Pulmonary artery endothelial cell (primary cell): ENCODE results near the gene ARHGAP24. TPM values are rescaled to one million over a fixed set of nuclear protein-coding genes. Genes with fewer than 3 reads are reported as not detected.
"Not testable (repeated sequence)": the region's sequence is repeated elsewhere in the genome, so short reads cannot be mapped to it uniquely, and the experiment has no call there.

Experiments
- DNase-seq: peaks from one replicate; pipeline ENCODE4 v3.0.0-alpha.2; 2011; ENCODE audit warnings: low read depth, low spot score
- total RNA-seq: library from RNA; depleted of rRNA; stranded (reverse); fragments of >200 nt; gene quantifications from 2 replicates; pipeline ENCODE4 v1.2.3, GENCODE V29; 2014

Gene ARHGAP24
- total RNA-seq, 1 donor from 2014 or later: 127 TPM

- DNase-seq: peak; percentile 19
These were observed 379.6 kb downstream of the ARHGAP24 start for GRCh38 chr4:85854546-85854945.

DNA sequence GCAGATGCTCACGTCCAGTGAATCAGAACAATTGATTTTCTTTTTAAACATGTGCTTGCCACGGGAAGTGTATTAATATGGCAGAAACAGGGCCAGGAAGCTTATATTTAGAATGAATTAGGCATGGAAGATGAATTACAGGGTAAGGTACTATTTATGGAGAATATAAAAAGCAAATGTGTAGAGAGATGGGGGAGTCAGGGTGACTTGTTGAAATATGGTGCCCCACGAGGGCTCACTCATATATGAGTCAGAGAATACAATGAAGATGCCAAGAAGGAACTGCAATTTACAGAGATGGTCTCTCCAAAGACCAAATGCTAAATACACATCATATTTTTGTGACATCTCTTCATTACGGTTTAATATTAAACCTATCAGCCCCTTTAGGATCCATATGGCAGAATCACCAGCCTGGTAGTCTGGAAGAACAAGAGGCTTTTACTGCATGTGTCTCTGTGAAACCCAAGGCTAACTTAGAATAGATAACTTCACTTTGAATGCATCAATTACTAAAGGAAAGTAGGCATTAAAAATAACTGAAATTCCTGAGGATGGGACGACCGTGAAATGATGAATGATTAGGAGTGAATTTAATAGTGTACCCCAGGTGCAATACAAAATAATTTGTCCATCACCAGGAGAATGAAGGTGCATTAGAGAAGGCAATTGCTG is 385.3 kb downstream of the ARHGAP24 start:
- no peak for DNase-seq

GRCh38 chr4:85861064-85861765 is 386.3 kb downstream of the ARHGAP24 start:
- peak; percentile 29 for DNase-seq

DNA sequence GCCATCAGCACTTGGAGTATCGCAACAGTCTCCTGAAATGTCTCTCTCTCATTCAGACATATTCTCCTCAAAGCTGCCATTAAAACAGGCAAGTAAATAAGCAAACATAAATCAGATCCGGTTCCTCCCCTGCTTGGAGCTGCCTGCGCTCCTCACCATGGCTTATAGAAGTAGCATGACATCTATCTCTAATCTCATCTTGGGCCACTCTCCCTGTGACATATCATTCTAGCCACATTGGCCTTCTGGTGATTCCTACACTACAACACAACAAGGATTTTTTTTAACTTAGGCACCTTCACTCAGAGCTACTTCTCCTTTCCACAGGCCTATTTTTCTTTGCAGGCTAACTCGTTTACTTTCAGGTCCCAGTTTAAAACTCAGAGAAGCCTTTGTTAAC is 387.9 kb downstream of the ARHGAP24 start:
- no peak for DNase-seq

GRCh38 chr4:85864259-85865205 is 389.6 kb downstream of the ARHGAP24 start:
- DNase-seq: no peak

DNA sequence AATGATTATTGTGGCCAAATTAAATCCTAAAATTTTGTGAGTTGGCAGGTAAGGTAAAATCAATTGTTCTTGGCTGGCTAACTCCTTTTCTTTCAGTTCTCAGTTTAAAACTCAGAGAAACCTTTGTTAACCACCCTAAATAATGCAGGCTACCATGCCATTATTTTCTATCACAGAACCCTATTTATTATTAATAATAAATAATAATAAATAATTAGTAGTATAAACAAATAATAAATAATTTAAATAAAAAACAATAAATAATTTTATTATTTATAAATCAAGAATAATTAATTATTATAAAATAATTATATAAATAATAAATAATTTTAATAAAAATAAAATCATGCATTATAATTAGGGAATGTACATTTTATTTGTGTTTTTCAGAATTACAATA is 390.3 kb downstream of the ARHGAP24 start:
- DNase-seq: no peak

DNA sequence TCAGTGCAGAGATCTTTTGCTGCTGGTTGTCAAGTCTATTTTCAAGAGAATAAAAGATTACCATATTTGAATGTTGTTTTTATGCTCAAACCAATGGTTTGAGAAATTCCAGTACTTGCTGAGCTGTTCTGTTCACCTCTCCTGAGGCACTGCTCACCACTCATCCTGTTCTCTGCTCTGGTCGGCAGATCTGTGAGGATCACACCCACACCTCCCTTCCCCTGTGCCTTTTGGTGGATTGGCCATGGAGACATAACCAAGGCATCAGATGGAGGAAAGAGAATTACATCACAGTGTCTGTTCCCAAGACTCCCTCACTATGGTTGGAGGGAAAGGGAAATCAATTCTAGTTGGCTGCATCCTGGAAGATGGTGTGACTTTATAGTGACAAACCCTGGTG is 391.6 kb downstream of the ARHGAP24 start:
- no peak for DNase-seq

DNA sequence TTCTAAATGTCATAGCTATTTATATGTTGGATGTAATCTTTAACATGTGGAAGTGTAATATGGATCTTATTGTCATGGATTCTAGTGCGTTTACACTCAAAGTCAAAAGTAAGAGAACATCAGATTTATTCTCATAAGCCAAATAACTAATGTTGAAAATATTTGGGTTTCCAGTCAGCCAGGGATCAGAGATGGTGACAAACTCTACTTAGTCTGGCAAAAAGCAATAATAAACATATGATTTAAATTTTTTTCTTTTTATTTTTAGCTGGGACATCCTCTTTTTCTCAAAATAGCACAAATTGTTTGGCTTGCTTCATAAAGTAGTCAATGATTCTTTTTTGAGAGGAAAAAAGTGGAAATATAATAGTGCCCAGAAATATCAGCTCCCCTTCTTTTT is 392.3 kb downstream of the ARHGAP24 start:
- no peak for DNase-seq

GRCh38 chr4:85869181-85869580 is 394.2 kb downstream of the ARHGAP24 start:
- DNase-seq: no peak

GRCh38 chr4:85870298-85871083 is 395.5 kb downstream of the ARHGAP24 start:
- no peak for DNase-seq

GRCh38 chr4:85873566-85873965 is 398.6 kb downstream of the ARHGAP24 start:
- DNase-seq: no peak

DNA sequence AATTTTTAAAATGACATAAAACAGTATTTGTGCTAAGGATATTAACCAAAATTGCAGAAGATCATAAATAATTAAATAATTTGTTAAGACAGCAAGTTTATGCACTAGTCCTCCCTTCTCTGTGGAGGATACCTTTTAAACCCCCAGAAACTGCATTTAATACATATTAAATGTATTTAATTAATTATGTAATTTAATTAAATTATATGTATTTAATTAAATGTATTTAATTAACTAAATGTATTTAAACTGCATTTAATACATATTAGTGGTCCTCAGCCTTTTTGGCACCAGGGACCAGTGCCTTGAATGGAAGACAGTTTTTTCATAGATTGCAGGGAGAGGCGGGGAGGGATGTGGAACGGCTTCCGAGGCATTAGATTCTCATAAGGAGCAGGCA is 404.6 kb downstream of the ARHGAP24 start:
- no peak for DNase-seq

- no peak for DNase-seq
These were observed 408.2 kb downstream of the ARHGAP24 start for GRCh38 chr4:85883180-85883579.

DNA sequence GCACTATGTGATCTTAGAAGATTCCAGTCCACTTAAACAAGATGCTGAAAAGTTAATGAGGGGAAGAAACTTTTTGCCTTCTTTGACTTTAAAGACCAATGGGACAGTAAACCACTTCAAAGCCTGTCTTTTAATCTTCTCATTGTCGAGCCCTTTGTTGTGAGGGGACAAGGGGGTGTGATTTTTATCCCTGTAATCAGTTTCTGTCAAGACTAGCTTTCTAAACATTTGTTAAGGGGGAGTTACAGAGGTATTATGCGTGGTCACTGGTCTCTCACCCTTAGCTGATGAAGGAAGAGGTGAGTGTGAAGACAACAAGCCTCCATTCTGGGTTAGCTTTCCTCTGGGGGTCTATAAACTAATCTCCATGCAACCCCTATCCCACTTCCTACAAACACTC is 409.3 kb downstream of the ARHGAP24 start:
- no peak for DNase-seq

- no peak for DNase-seq
These were observed 411.7 kb downstream of the ARHGAP24 start for GRCh38 chr4:85886665-85887064.

DNA sequence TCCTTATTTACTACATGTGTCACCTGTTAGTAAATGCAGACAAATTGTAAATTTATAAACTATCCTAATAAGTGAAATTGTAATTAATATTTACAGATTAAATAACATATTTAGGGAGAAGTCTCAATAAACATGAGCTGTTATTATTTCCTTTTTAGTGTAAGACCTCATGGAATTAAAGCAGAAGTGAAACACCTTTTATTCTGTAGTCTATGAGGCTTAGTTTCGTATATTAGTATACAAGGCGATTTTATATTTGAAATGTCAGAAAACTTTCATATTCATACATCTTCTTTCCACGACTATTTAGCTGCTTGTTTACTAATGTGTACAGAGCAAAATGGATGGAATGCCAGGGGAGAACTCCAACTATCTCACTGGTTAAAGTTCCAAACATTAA is 414.4 kb downstream of the ARHGAP24 start:
- DNase-seq: no peak

DNA sequence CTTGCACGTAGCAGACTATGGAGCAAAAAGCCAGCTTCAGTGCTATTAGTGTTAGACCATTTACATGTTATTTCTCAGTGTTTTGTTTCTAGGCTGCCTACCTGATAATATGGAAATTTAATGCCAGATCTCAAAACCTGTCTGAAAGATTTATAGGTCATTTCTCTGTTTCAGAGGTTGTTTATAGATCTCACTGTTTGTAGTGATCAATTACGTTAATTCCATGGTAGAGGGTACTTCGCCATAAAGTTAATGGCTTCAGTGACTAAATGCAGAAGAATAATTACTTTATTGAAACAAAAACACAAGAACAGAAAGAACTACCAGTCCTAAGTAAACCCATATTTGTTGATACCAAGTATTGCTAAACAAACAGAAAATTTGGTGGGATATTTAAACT is 420.8 kb downstream of the ARHGAP24 start:
- DNase-seq: no peak

- no peak for DNase-seq
These were observed 423.3 kb downstream of the ARHGAP24 start for GRCh38 chr4:85898231-85898630.

- DNase-seq: no peak
These were observed 426.6 kb downstream of the ARHGAP24 start for GRCh38 chr4:85901500-85901899.

- not testable (repeated sequence) for DNase-seq
These were observed 427.7 kb downstream of the ARHGAP24 start for GRCh38 chr4:85902647-85903046.

DNA sequence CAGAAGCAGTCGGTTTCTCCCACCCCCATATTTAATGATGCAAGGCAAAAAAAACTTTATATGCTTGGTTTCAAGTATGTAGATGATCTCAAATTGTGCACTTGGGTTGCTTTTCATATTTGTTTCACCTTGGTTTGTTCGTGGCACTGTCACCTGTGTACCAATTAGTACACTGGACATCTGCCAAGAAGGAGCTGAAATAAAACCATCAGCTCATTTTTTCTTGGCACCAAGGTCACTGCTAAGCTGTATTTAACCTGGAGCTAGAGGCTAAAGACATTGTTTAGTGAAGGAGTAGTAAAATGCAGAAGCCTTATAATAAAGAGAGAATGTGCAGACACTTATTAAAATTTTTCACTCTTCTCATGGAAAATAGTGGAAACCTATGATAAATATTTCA is 430.8 kb downstream of the ARHGAP24 start:
- DNase-seq: no peak
